NCI-H526 treated with DMSO at 0.1 percent for 48 hours (cell line): Measurements from ENCODE around the gene LRRC9.
"Not testable (repeated sequence)": the region's sequence is repeated elsewhere in the genome, so short reads cannot be mapped to it uniquely, and the experiment has no call there.

ENCODE experiments used
- DNase-seq: peaks from one replicate; lab custom pipeline; 2025; lab: John Stamatoyannopoulos, UW

LRRC9 gene

GRCh38 chr14:59957890-59958289 is 37.9 kb downstream of the LRRC9 start:
- not testable (repeated sequence) for DNase-seq

- no peak for DNase-seq
Observed at GRCh38 chr14:59959668-59960067, 39.7 kb downstream of the LRRC9 start.

- no peak for DNase-seq
Observed at GRCh38 chr14:59961518-59962062, 41.6 kb downstream of the LRRC9 start.

- DNase-seq = no peak
Observed at GRCh38 chr14:59964251-59965007, 44.5 kb downstream of the LRRC9 start.

- no peak for DNase-seq
Observed at GRCh38 chr14:59969319-59969718, 49.4 kb downstream of the LRRC9 start.

GRCh38 chr14:59981564-59981963 is 61.6 kb downstream of the LRRC9 start:
- no peak for DNase-seq

- no peak for DNase-seq
Observed at GRCh38 chr14:59983048-59983447, 63.1 kb downstream of the LRRC9 start.

- DNase-seq = no peak
Observed at GRCh38 chr14:59986556-59987059, 66.7 kb downstream of the LRRC9 start.

GRCh38 chr14:59997449-59997848 is 77.5 kb downstream of the LRRC9 start:
- no peak for DNase-seq

- no peak for DNase-seq
Observed at GRCh38 chr14:59997966-59998365, 78.0 kb downstream of the LRRC9 start.

GRCh38 chr14:59998564-59998963 is 78.6 kb downstream of the LRRC9 start:
- no peak for DNase-seq

GRCh38 chr14:60002819-60003492 is 83.0 kb downstream of the LRRC9 start:
- no peak for DNase-seq

GRCh38 chr14:60003991-60004390 is 84.0 kb downstream of the LRRC9 start:
- no peak for DNase-seq

GRCh38 chr14:60008042-60008441 is 88.1 kb downstream of the LRRC9 start:
- no peak for DNase-seq

GRCh38 chr14:60010263-60010662 is 90.3 kb downstream of the LRRC9 start:
- DNase-seq = not testable (repeated sequence)

- DNase-seq = no peak
Observed at GRCh38 chr14:60014402-60014801, 94.5 kb downstream of the LRRC9 start.

- DNase-seq = no peak
Observed at GRCh38 chr14:60021619-60022018, 101.7 kb downstream of the LRRC9 start.

- DNase-seq = no peak
Observed at GRCh38 chr14:60025571-60025970, 105.6 kb downstream of the LRRC9 start.

- no peak for DNase-seq
Observed at GRCh38 chr14:60035177-60035576, 115.2 kb downstream of the LRRC9 start.

- DNase-seq = not testable (repeated sequence)
Observed at GRCh38 chr14:60047976-60048375, 128.0 kb downstream of the LRRC9 start.

GRCh38 chr14:60051721-60052221 is 131.8 kb downstream of the LRRC9 start:
- no peak for DNase-seq

- DNase-seq = no peak
Observed at GRCh38 chr14:60058087-60058486, 138.1 kb downstream of the LRRC9 start.

GRCh38 chr14:60061371-60061770 is 141.4 kb downstream of the LRRC9 start:
- no peak for DNase-seq
